Fibroblast of lung (primary cell): ENCODE results near the gene PRKCQ. TPM values are rescaled to one million over a fixed set of nuclear protein-coding genes. Genes with fewer than 3 reads are reported as not detected.

Experiments used
- DNase-seq, 2 donors: peaks; one replicate each; pipeline versions ENCODE4 v3.0.0 to v3.0.0-alpha.2; 2010; ENCODE audit warnings: low read depth in 2 of 2
- H2AFZ ChIP-seq: 2 replicates; pipeline ENCODE4 v1.5.1; 2012; ENCODE audit warnings: low read length, control low read depth, inconsistent platforms
- H3K27ac ChIP-seq: 2 replicates; pipeline ENCODE4 v1.5.1; 2011; ENCODE audit warnings: low read length, control low read depth; ENCODE audit not compliant: insufficient read depth
- H3K27me3 ChIP-seq: 2 replicates; pipeline ENCODE4 v1.5.1; 2011; ENCODE audit warnings: mild to moderate bottlenecking, low read length; ENCODE audit not compliant: control insufficient read depth, insufficient read depth
- H3K36me3 ChIP-seq: 2 replicates; pipeline ENCODE4 v1.5.1; 2011; ENCODE audit warnings: low read length; ENCODE audit not compliant: control insufficient read depth, insufficient read depth
- H3K4me1 ChIP-seq: 2 replicates; pipeline ENCODE4 v1.5.1; 2011; ENCODE audit warnings: low read length; ENCODE audit not compliant: control insufficient read depth, insufficient read depth; ENCODE audit errors: extremely low read depth
- H3K4me2 ChIP-seq: 2 replicates; pipeline ENCODE4 v1.5.1; 2011; ENCODE audit warnings: low read length, control low read depth; ENCODE audit not compliant: insufficient read depth; ENCODE audit errors: extremely low read depth
- H3K4me3 ChIP-seq, 4 experiments: fragments of 200-600 bp in 1 of 4; sonication (generic) in 1 of 4; replicated peaks in 1 of 4; 2 replicates each; pipeline ENCODE4 v1.5.1; 2011 to 2016; ENCODE audit warnings: low read length in 4 of 4, low read depth in 3 of 4, mild to moderate bottlenecking in 3 of 4, control low read depth in 2 of 4, inconsistent platforms in 1 of 4, mixed read lengths in 1 of 4; ENCODE audit not compliant: insufficient read depth in 1 of 4; ENCODE audit errors: control extremely low read depth in 1 of 4
- H3K79me2 ChIP-seq: 2 replicates; pipeline ENCODE4 v1.5.1; 2012; ENCODE audit warnings: mild to moderate bottlenecking, low read length, inconsistent platforms; ENCODE audit not compliant: control insufficient read depth, insufficient read depth
- H3K9ac ChIP-seq: 2 replicates; pipeline ENCODE4 v1.5.1; 2011; ENCODE audit warnings: mild to moderate bottlenecking, low read length, control low read depth; ENCODE audit not compliant: insufficient read depth
- H3K9me3 ChIP-seq: 2 replicates; pipeline ENCODE4 v1.5.1; 2012; ENCODE audit warnings: low read depth, low read length; ENCODE audit not compliant: control insufficient read depth, insufficient read depth
- H4K20me1 ChIP-seq: 2 replicates; pipeline ENCODE4 v1.5.1; 2011; ENCODE audit warnings: low read length; ENCODE audit not compliant: control insufficient read depth, insufficient read depth; ENCODE audit errors: extremely low read depth
- EZH2 ChIP-seq: IDR thresholded peaks from 2 replicates; pipeline ENCODE4 v1.5.1; 2012; ENCODE audit warnings: low read length, control low read depth, mild to moderate bottlenecking; ENCODE audit errors: missing control alignments
- polyA plus RNA-seq, 2 donors: library from polyadenylated mRNA; depleted of rRNA in 1 of 2; stranded (reverse) in 1 of 2; unstranded in 1 of 2; fragments of >200 nt; gene quantifications; 2 replicates each; pipeline ENCODE4 v1.2.1, GENCODE V29; 2011 to 2012; ENCODE audit warnings: missing spikeins in 1 of 2
- total RNA-seq: library from RNA; depleted of rRNA; stranded (reverse); fragments of >200 nt; gene quantifications from 2 replicates; pipeline ENCODE4 v1.2.1, GENCODE V29; 2014
- TF ChIP-seq, protein P1 (sequence below), 2 donors: IDR thresholded peaks in 1 of 2; conservative IDR thresholded peaks in 1 of 2; 1 replicate in 1 of 2; 2 replicates in 1 of 2; pipeline ENCODE4 v1.5.1; 2011 to 2012; ENCODE audit warnings: low read length in 2 of 2, control low read depth in 1 of 2, inconsistent platforms in 1 of 2, low read depth in 1 of 2, mild to moderate bottlenecking in 1 of 2

The PRKCQ gene
- total and polyA plus RNA-seq, 2 donors (not counting 1 experiment from before 2014, with no cell fraction given) = under 0.01 to 0.01 TPM

DNA sequence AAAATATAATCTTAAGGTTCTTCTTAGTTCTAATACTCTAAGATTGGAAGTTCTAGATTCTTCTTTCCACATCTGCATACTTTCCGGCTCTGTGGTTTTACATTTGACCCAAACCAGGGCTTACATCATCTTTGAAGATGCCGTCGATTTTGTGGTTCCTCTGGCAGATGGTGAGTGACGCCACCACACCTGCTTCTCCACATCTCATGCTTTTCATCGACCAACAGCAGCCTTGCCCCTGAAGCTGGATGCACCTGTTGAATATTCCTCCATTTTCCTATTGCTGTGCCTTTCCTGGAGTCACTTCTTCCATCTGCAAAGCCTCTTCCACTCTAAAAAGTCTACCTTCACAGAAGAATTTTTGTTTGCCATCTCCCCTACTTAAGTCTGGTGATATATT, 121.3 kb downstream of the PRKCQ start:
- H3K36me3 ChIP-seq = no peaks in the 10 kb centered on the region
- no peak overlapping the region for H3K4me2 ChIP-seq
- no peaks in the 10 kb centered on the region for H3K9me3 ChIP-seq
- no peaks in the 10 kb centered on the region for H3K27me3 ChIP-seq
- H4K20me1 ChIP-seq = no peaks in the 10 kb centered on the region
- no peak overlapping the region for H3K9ac ChIP-seq
- no peak for TF ChIP-seq EZH2
- TF ChIP-seq, protein P1, sequence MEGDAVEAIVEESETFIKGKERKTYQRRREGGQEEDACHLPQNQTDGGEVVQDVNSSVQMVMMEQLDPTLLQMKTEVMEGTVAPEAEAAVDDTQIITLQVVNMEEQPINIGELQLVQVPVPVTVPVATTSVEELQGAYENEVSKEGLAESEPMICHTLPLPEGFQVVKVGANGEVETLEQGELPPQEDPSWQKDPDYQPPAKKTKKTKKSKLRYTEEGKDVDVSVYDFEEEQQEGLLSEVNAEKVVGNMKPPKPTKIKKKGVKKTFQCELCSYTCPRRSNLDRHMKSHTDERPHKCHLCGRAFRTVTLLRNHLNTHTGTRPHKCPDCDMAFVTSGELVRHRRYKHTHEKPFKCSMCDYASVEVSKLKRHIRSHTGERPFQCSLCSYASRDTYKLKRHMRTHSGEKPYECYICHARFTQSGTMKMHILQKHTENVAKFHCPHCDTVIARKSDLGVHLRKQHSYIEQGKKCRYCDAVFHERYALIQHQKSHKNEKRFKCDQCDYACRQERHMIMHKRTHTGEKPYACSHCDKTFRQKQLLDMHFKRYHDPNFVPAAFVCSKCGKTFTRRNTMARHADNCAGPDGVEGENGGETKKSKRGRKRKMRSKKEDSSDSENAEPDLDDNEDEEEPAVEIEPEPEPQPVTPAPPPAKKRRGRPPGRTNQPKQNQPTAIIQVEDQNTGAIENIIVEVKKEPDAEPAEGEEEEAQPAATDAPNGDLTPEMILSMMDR (conservative IDR thresholded peaks at IDR 0.05 in 1 of 2, IDR thresholded peaks at IDR 0.05 in 1 of 2; ENCODE audit: low read depth in 1 of 2, low read length in 2 of 2) = no peak
- no peak for DNase-seq
- H2AFZ ChIP-seq = no peak overlapping the region
- H3K4me3 ChIP-seq = no peak overlapping the region
- H3K27ac ChIP-seq = no peak overlapping the region
- H3K4me1 ChIP-seq = no peaks in the 10 kb centered on the region
- no peaks in the 10 kb centered on the region for H3K79me2 ChIP-seq

- Histone ChIP-seq H3K4me2 (no peak overlapping the region), H3K27me3 (no peaks in the 10 kb centered on the region), H2AFZ (no peak overlapping the region), H3K4me3 (no peak overlapping the region), H3K36me3 (no peaks in the 10 kb centered on the region), H3K79me2 (no peaks in the 10 kb centered on the region), H4K20me1 (no peaks in the 10 kb centered on the region), H3K27ac (no peak overlapping the region), H3K4me1 (no peaks in the 10 kb centered on the region), H3K9ac (no peak overlapping the region), H3K9me3 (no peaks in the 10 kb centered on the region)
- DNase-seq = no peak
- no peak for TF ChIP-seq EZH2
- TF ChIP-seq, protein P1 (conservative IDR thresholded peaks at IDR 0.05 in 1 of 2, IDR thresholded peaks at IDR 0.05 in 1 of 2; ENCODE audit: low read depth in 1 of 2, low read length in 2 of 2) = no peak
Measured at GRCh38 chr10:6457376-6457775, 122.7 kb downstream of the PRKCQ start.

GRCh38 chr10:6456067-6456466, 124.0 kb downstream of the PRKCQ start:
- no peak overlapping the region for H3K4me3 ChIP-seq
- no peaks in the 10 kb centered on the region for H3K27me3 ChIP-seq
- H2AFZ ChIP-seq = no peak overlapping the region
- no peaks in the 10 kb centered on the region for H3K36me3 ChIP-seq
- H3K79me2 ChIP-seq = no peaks in the 10 kb centered on the region
- TF ChIP-seq, protein P1 (conservative IDR thresholded peaks at IDR 0.05 in 1 of 2, IDR thresholded peaks at IDR 0.05 in 1 of 2; ENCODE audit: low read depth in 1 of 2, low read length in 2 of 2) = no peak
- TF ChIP-seq EZH2 = no peak
- no peaks in the 10 kb centered on the region for H4K20me1 ChIP-seq
- H3K9me3 ChIP-seq = no peaks in the 10 kb centered on the region
- H3K9ac ChIP-seq = no peak overlapping the region
- no peak for DNase-seq
- H3K27ac ChIP-seq = no peak overlapping the region
- no peak overlapping the region for H3K4me2 ChIP-seq
- H3K4me1 ChIP-seq = no peaks in the 10 kb centered on the region
